ENCODE results near the gene MXRA8.

Gene MXRA8

DNA sequence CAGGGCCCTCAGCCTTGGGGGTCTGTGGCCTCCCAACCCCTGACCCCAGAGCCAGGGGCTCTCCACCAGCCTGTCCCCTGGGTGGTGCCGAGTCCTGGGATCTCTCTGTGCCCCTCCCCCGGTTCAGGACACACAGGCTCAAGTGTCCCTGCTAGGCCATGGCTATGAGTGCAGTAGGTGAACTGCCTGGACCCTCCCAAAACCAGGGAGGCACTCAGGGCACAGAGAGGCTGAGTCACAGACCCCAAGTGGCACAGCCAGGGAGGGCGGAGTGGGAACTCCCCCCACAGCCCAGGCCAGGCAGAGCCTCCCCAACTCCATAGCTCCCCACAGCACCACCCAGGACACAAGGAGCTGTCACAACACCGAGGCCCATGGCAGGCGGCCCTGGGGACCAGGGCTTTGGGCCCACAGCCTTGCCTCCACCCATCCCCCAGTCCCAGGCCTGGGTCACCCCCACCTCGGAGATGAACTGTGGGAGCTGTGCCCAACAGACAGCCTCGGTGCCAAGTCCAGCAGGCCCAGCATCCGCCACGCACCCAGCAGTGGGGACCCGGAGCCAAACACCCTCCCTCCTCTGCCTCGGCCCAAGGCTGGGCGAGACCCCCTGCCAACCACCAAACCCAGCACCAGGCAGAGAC is 12.4 kb downstream of the MXRA8 start:
- CTCF ChIA-PET, result interaction anchor here (0.6 to 1.3 kb wide), 4 partner anchors 9 to 198 kb away, joined by 3 read pairs; no protein-coding TSS in a partner anchor
- no peak for DNase-seq (ENCODE audit: extremely low spot score)
- POLR2A ChIA-PET, result no interaction called here
- TF ChIP-seq, protein P1, sequence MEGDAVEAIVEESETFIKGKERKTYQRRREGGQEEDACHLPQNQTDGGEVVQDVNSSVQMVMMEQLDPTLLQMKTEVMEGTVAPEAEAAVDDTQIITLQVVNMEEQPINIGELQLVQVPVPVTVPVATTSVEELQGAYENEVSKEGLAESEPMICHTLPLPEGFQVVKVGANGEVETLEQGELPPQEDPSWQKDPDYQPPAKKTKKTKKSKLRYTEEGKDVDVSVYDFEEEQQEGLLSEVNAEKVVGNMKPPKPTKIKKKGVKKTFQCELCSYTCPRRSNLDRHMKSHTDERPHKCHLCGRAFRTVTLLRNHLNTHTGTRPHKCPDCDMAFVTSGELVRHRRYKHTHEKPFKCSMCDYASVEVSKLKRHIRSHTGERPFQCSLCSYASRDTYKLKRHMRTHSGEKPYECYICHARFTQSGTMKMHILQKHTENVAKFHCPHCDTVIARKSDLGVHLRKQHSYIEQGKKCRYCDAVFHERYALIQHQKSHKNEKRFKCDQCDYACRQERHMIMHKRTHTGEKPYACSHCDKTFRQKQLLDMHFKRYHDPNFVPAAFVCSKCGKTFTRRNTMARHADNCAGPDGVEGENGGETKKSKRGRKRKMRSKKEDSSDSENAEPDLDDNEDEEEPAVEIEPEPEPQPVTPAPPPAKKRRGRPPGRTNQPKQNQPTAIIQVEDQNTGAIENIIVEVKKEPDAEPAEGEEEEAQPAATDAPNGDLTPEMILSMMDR (IDR thresholded peaks at IDR 0.05; ENCODE audit: control extremely low read depth, extremely low read depth, low read depth, missing control alignments), result no peak

DNA sequence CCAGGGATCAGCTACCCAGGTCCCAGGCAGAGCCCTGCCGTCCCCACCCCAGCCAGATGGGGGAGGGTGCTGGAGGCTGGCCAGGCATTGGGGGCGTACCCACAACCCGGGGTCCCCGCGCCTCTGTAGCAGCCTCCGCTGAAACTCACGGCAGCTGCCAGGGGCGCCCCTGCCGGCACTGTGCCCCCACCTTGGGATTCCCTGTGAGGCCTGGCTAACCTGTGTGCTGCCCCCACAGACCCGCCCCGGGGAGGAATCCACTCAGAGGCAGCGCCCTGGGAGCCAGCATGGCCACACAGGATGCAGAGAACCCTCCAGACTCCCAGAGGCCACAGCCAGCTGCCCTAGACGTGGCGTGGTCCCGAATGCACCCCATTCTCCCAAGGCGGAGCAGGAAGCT is 13.0 kb downstream of the MXRA8 start:
- TF ChIP-seq, protein P1 (IDR thresholded peaks at IDR 0.05; ENCODE audit: control extremely low read depth, extremely low read depth, low read depth, missing control alignments), result no peak
- ChIA-PET POLR2A (no interaction called here), CTCF (interaction anchor here (1.0 to 1.3 kb wide), 3 partner anchors 9 to 96 kb away, joined by 3 read pairs; no protein-coding TSS in a partner anchor)
- DNase-seq (ENCODE audit: extremely low spot score), result no peak

DNA sequence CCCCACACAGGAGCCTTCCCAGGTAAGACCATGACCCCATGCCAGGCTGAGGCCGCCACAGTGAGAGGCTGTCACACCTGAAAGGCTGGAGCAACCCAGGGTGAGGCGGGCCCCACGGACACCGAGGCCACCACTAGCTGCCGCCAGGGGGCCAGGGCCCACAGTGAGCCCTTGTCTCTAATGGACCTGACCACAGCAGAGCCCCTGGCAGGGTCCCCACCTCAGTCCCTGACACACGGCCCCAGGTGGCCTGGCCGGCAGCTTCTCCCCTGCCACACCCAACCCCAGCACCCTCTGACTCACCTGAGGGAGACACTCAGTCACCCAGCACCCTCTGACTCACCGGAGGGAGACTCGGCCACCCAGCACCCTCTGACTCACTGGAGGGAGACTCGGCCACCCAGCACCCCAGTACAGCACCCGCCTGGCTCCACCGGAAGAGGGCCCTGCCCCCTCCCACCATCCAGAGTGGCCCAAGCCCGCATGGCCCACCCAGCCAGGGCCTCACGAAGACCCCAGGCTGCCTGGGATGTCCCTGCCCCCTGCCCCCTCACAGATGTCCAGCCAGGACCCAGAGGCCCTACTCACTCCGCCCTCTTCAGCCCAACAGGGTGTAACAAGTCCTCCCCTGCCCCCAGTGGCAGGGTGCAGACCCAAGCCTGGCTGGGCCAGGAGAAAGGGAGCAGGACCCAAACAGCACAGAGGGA is 13.5 kb downstream of the MXRA8 start:
- POLR2A ChIA-PET, result no interaction called here
- no peak for DNase-seq (ENCODE audit: extremely low spot score)
- CTCF ChIA-PET, result interaction anchor here (1.0 kb wide), 1 partner anchor 8 kb away, joined by 3 read pairs; no protein-coding TSS in a partner anchor

DNA sequence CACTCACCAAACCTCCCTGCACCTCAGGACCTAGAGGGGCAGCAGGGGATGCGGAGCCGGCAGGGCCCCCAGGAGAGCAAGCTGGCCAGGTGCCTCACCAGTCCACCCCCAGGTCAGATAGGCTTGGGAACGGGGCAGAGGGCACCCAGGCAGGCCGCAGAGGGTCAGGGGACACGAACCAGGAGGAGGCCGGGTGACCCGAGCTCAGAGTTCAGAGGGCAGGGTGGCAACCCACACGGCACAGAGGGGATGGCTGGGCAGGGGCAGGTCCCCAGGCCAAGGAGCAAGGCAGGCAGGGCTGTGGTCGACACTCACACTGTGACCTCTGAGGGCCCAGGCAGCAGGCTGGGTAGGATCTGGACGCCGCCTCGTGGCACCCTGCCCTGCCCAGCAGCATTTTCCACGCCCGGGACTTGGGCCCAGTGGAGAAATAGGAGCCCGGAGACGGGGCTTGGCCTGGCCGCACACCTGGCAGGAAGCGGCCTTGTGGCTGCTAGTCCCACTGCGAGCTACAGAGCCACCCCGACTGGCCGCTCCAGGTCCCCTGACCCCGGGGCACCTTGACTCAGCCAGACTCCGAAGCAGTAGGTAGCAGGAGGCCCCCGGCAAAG is 14.4 kb downstream of the MXRA8 start:
- DNase-seq (ENCODE audit: extremely low spot score), result no peak
- ChIA-PET POLR2A (no interaction called here), CTCF (no interaction called here)
- TF ChIP-seq, protein P1 (IDR thresholded peaks at IDR 0.05; ENCODE audit: control extremely low read depth, extremely low read depth, low read depth, missing control alignments), result no peak

More for the DNA sequence above, 13.5 kb downstream of the MXRA8 start:
- TF ChIP-seq, protein P1 (IDR thresholded peaks at IDR 0.05; ENCODE audit: control extremely low read depth, extremely low read depth, low read depth, missing control alignments), result no peak

DNA sequence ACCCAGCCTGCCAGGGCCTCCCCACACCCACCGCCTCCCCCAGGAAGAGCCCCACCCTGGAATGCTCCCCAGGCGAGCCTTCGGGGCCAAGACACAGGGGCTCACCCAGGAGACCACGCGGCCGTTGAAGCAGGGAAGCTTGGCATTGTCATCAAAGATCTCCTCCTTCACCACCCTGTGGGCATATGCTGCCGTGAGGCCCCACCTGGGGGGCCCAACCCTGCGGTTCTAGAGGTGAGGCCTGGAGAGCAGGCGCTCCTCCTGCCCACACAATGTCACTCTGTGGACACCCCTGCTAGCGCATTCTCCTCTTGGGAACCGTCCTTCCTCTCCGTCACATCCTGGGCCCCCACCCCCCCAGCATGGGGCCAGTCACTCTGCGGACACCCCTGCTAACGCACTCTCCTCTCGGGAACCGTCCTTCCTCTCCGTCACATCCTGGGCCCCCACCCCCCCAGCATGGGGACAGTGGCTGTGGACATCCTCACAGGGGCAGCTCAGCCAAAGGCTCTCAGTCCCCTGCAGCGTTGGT is 15.7 kb downstream of the MXRA8 start:
- TF ChIP-seq, protein P1 (IDR thresholded peaks at IDR 0.05; ENCODE audit: control extremely low read depth, extremely low read depth, low read depth, missing control alignments), result no peak
- no peak for DNase-seq (ENCODE audit: extremely low spot score)
- CTCF ChIA-PET, result no interaction called here
- POLR2A ChIA-PET, result no interaction called here

DNA sequence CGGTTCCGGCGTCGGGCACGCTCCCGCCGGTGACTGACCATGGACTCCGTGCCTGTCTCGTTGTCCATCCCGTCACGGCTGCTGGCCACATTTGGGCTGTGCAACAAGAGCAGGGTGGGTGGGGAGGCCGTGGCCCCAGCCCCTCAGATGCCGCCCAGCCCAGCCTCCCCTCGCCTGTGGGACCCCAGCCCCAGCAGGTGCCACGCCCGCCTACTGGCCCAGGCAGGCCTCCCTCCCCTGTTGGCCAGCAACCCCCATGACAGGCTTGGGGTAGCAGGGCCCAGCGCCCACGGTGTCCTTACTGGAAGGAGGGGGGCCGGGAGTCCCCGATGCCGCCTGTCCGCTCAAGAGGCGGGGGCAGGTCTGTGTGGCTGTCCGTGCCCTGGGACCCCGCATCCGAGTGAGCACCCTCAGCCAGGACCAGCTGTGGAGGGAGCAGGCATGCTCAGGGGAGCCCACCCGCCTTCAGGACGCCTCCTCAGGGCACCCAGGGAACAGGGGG is 16.2 kb downstream of the MXRA8 start:
- DNase-seq (ENCODE audit: extremely low spot score), result no peak
- TF ChIP-seq, protein P1 (IDR thresholded peaks at IDR 0.05; ENCODE audit: control extremely low read depth, extremely low read depth, low read depth, missing control alignments), result no peak
- ChIA-PET CTCF (no interaction called here), POLR2A (no interaction called here)

Measured in GM10248 (cell line).